K562 (cell line): ENCODE measurements around the gene HAPLN2. TPM values are rescaled to one million over a fixed set of nuclear protein-coding genes. Genes with fewer than 3 reads are reported as not detected.
A peak's percentile ranks its signal among the peaks of the same experiment; 100 is the strongest.

Experiments used
- FOXJ3 ChIP-seq: sonication (generic); formaldehyde crosslinking; IDR thresholded peaks from 2 replicates; pipeline ENCODE4 v1.4.0; 2020; ENCODE audit warnings: mild to moderate bottlenecking, missing genetic modification reagents
- FOXP1 ChIP-seq: sonication (generic); formaldehyde crosslinking; IDR thresholded peaks from 2 replicates; pipeline ENCODE4 v1.8.0; 2022; ENCODE audit warnings: mild to moderate bottlenecking, missing genetic modification reagents
- JUNB ChIP-seq: fragments of 450-650 bp; formaldehyde crosslinking; conservative IDR thresholded peaks from 2 replicates; pipeline ENCODE4 v1.4.0; 2020; ENCODE audit warnings: mild to moderate bottlenecking
- KDM2B ChIP-seq: fragments of 250-450 bp; sonication (Bioruptor Pico); IDR thresholded peaks from 2 replicates; pipeline ENCODE4 v1.8.0; 2021; ENCODE audit warnings: mild to moderate bottlenecking, moderate library complexity
- MED1 ChIP-seq: sonication (generic); formaldehyde crosslinking; IDR thresholded peaks from 2 replicates; pipeline ENCODE4 v1.8.1; 2023; ENCODE audit warnings: missing genetic modification reagents, borderline replicate concordance
- MLX ChIP-seq, 2 experiments: fragments of 450-650 bp in 1 of 2; sonication (generic) in 1 of 2; formaldehyde crosslinking; conservative IDR thresholded peaks; 2 replicates each; pipeline versions ENCODE4 v1.4.0 to v1.8.1; 2020 to 2022; ENCODE audit warnings: mild to moderate bottlenecking in 1 of 2, missing genetic modification reagents in 1 of 2
- POLR2A ChIP-seq: fragments of 450-650 bp; conservative IDR thresholded peaks from 2 replicates; pipeline ENCODE4 v1.6.1; 2016
- POLR3A ChIP-seq: IDR thresholded peaks from 2 replicates; pipeline ENCODE4 v1.6.1; 2011; ENCODE audit warnings: borderline replicate concordance, mild to moderate bottlenecking, moderate library complexity; ENCODE audit not compliant: insufficient read length, insufficient read depth; ENCODE audit errors: extremely low read depth
- PYGO2 ChIP-seq: fragments of 450-650 bp; IDR thresholded peaks from 2 replicates; pipeline ENCODE4 v1.6.1; 2016; ENCODE audit warnings: mild to moderate bottlenecking, missing genetic modification characterization, moderate library complexity, missing compliant biosample characterization
- REST ChIP-seq, 2 experiments: fragments of 450-650 bp; formaldehyde crosslinking in 1 of 2; IDR thresholded peaks; 2 replicates each; pipeline versions ENCODE4 v1.4.0 to v1.6.1; 2014 to 2020; ENCODE audit warnings: mild to moderate bottlenecking in 2 of 2, borderline replicate concordance in 1 of 2, low read depth in 1 of 2
- RNF2 ChIP-seq: sonication (generic); IDR thresholded peaks from 2 replicates; pipeline ENCODE4 v1.6.1; 2016
- SMC3 ChIP-seq: conservative IDR thresholded peaks from 2 replicates; pipeline ENCODE4 v1.6.1; 2011; ENCODE audit warnings: low read depth, low read length, improper control_type of control experiment; ENCODE audit not compliant: insufficient read depth
- ZBED1 ChIP-seq: IDR thresholded peaks from 2 replicates; pipeline ENCODE4 v1.6.1; 2014
- ZBTB8A ChIP-seq: fragments of 450-650 bp; IDR thresholded peaks from 2 replicates; pipeline ENCODE4 v1.6.1; 2018; ENCODE audit warnings: mild to moderate bottlenecking, moderate library complexity; ENCODE audit not compliant: partially characterized antibody
- ZFP36 ChIP-seq: fragments of 150-350 bp; IDR thresholded peaks from 2 replicates; pipeline ENCODE4 v1.6.1; 2018; ENCODE audit warnings: low read length, low read depth; ENCODE audit not compliant: partially characterized antibody
- ZNF24 ChIP-seq: fragments of 450-650 bp; IDR thresholded peaks from 2 replicates; pipeline ENCODE4 v1.6.1; 2016
- ZNF324 ChIP-seq: fragments of 250-450 bp; sonication (Bioruptor Pico); IDR thresholded peaks from 2 replicates; pipeline ENCODE4 v1.4.0; 2020; ENCODE audit warnings: mild to moderate bottlenecking
- polyA plus RNA-seq, 8 experiments: library from polyadenylated mRNA; depleted of rRNA in 4 of 8; stranded (reverse) in 5 of 8; unstranded in 3 of 8; fragments of >200 nt; fragmentation: Nextera tagmentation in 2 of 8; fragmentation: Illumina TruSeq in 1 of 8; extraction: Ambion mirVana in 2 of 8; extraction: Trizol in 1 of 8; gene quantifications; 2 replicates each; pipeline versions ENCODE4 v1.2.1 to v1.2.3, GENCODE V29; 2011 to 2014; ENCODE audit warnings: inconsistent platforms in 1 of 8, missing spikeins in 1 of 8
- total RNA-seq, 7 experiments: library from RNA; depleted of rRNA in 6 of 7; stranded (reverse); fragments of >200 nt in 6 of 7; fragmentation: Illumina TruSeq in 2 of 7; extraction: Trizol in 2 of 7; gene quantifications; 2 replicates each; pipeline versions ENCODE4 v1.2.1 to v1.2.3, GENCODE V29; 2011 to 2021; ENCODE audit warnings: low replicate concordance in 1 of 7
- TF ChIP-seq, protein P1 (sequence below): fragments of 250-450 bp; sonication (Bioruptor Pico); IDR thresholded peaks from 2 replicates; pipeline ENCODE4 v1.8.0; 2021; ENCODE audit warnings: moderate library complexity, mild to moderate bottlenecking, inconsistent platforms

Gene HAPLN2
- total and polyA plus RNA-seq, 9 of the 15 experiments (the other 6 are each of a cell fraction or from before 2014, with no cell fraction given) = 0.14 to 5.2 (median 3.8) TPM; not detected in 4

- TF ChIP-seq FOXP1 (CRISPR knock-in tag) = no peak
- no peak for TF ChIP-seq REST (IDR thresholded peaks at IDR 0.05; ENCODE audit: borderline replicate concordance)
- TF ChIP-seq REST (CRISPR knock-in tag; IDR thresholded peaks at IDR 0.05; ENCODE audit: low read depth) = 0 out of 2 replicates have a peak, but pooled peaks have one; percentile 28
- TF ChIP-seq RNF2 = no peak
- TF ChIP-seq ZFP36 = no peak
- no peak for TF ChIP-seq JUNB (CRISPR knock-in tag)
- no peak for TF ChIP-seq FOXJ3 (CRISPR knock-in tag)
- TF ChIP-seq POLR2A = peak; percentile 90
- TF ChIP-seq, protein P1, sequence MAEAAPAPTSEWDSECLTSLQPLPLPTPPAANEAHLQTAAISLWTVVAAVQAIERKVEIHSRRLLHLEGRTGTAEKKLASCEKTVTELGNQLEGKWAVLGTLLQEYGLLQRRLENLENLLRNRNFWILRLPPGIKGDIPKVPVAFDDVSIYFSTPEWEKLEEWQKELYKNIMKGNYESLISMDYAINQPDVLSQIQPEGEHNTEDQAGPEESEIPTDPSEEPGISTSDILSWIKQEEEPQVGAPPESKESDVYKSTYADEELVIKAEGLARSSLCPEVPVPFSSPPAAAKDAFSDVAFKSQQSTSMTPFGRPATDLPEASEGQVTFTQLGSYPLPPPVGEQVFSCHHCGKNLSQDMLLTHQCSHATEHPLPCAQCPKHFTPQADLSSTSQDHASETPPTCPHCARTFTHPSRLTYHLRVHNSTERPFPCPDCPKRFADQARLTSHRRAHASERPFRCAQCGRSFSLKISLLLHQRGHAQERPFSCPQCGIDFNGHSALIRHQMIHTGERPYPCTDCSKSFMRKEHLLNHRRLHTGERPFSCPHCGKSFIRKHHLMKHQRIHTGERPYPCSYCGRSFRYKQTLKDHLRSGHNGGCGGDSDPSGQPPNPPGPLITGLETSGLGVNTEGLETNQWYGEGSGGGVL = no peak
- TF ChIP-seq MLX (CRISPR knock-in tag; conservative IDR thresholded peaks at IDR 0.05) = no peak
- TF ChIP-seq PYGO2 = no peak
- TF ChIP-seq ZNF24 = no peak
- no peak for TF ChIP-seq POLR3A
- TF ChIP-seq SMC3 = no peak
- no peak for TF ChIP-seq ZBED1
- TF ChIP-seq MED1 = no peak
- TF ChIP-seq ZBTB8A = no peak
- no peak for TF ChIP-seq KDM2B
- no peak for TF ChIP-seq ZNF324
These were observed 27.6 kb upstream of the HAPLN2 start, which contains the start of gene NAXE (continued) for GRCh38 chr1:156591432-156592157.
